GM23248 (cell line): ENCODE results near the gene PSPC1.

Experiments
- EZH2 ChIP-seq: fragments of 200-600 bp; sonication (generic); IDR thresholded peaks from 2 replicates; pipeline ENCODE4 v1.6.1; 2018; ENCODE audit warnings: antibody characterized with exemption, mild to moderate bottlenecking; ENCODE audit not compliant: insufficient read depth, poor library complexity, severe bottlenecking
- EZH2phosphoT487 ChIP-seq: fragments of 200-600 bp; sonication (generic); IDR thresholded peaks from 2 replicates; pipeline ENCODE4 v1.6.1; 2018; ENCODE audit warnings: antibody characterized with exemption, moderate library complexity, mild to moderate bottlenecking, low read depth; ENCODE audit not compliant: insufficient read depth

DNA sequence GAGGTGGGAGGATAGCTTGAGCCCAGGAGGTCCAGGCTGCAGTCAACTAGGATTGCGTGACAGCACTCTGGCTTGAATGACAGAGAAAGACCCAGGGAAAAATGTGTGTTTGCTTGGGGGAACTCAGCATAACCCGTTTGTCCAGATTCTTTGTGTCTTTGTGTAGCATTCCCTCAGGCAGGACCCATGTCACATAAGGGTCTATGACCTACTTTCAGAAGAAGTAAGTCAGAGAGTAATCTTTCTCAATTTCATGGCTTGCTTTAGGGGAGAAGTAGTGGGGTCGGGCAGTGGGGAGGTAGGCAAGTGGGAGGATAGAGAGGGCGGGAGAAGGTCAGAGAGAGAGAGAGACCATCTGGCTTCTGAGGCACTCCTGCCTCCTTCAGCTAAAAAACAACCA is 11.9 kb upstream of the PSPC1 start:
- TF ChIP-seq EZH2: no peak
- TF ChIP-seq EZH2phosphoT487: no peak
